H1 (cell line): ENCODE measurements around the gene DOCK1. TPM values are rescaled to one million over a fixed set of nuclear protein-coding genes. Genes with fewer than 3 reads are reported as not detected.

Source experiments
- CTCF ChIA-PET: fragments of 300-600 bp; sonication (Branson Sonifier 250); formaldehyde crosslinking; loops from one replicate; lab custom pipeline; 2021; ENCODE audit not compliant: partially characterized antibody; lab: Charles Lee
- POLR2A ChIA-PET: fragments of 300-600 bp; sonication (Branson Sonifier 250); formaldehyde crosslinking; loops from one replicate; lab custom pipeline; 2021; ENCODE audit warnings: inconsistent platforms; ENCODE audit not compliant: partially characterized antibody; lab: Charles Lee
- DNase-seq, 2 experiments: peaks; one replicate each; pipeline versions ENCODE4 v3.0.0 to v3.0.0-alpha.2; 2010 to 2022; ENCODE audit warnings: low spot score in 2 of 2, low read depth in 1 of 2, mixed read lengths in 1 of 2
- FAIRE-seq: peaks from 2 replicates; lab custom pipeline; 2011; peaks lifted over from hg19 to GRCh38; lab: Jason Lieb, UNC
- H2AFZ ChIP-seq: 2 replicates; pipeline ENCODE4 v1.8.1; 2012; ENCODE audit warnings: low read length, inconsistent platforms
- H2AK5ac ChIP-seq: 2 replicates; pipeline ENCODE4 v1.6.1; 2013; ENCODE audit warnings: low read depth, low read length
- H2BK120ac ChIP-seq: replicated peaks from 2 replicates; pipeline ENCODE3; 2013; ENCODE audit warnings: low read depth, low read length, inconsistent platforms
- H2BK12ac ChIP-seq: 2 replicates; pipeline ENCODE4 v1.6.1; 2013; ENCODE audit warnings: low read depth, low read length
- H2BK15ac ChIP-seq: 2 replicates; pipeline ENCODE4 v1.6.1; 2013; ENCODE audit warnings: low read length
- H2BK20ac ChIP-seq: 2 replicates; pipeline ENCODE4 v1.6.1; 2013; ENCODE audit warnings: low read length
- H2BK5ac ChIP-seq: 2 replicates; pipeline ENCODE4 v1.6.1; 2013; ENCODE audit warnings: low read depth, low read length
- H3K14ac ChIP-seq: 2 replicates; pipeline ENCODE4 v1.6.1; 2013; ENCODE audit warnings: inconsistent platforms; ENCODE audit not compliant: insufficient read length
- H3K18ac ChIP-seq: 2 replicates; pipeline ENCODE4 v1.6.1; 2013; ENCODE audit warnings: low read length; ENCODE audit errors: extremely low read depth
- H3K23ac ChIP-seq: 2 replicates; pipeline ENCODE4 v1.6.1; 2013; ENCODE audit warnings: inconsistent platforms; ENCODE audit not compliant: insufficient read length
- H3K23me2 ChIP-seq: 2 replicates; pipeline ENCODE4 v1.6.1; 2013; ENCODE audit warnings: low read depth, low read length
- H3K27ac ChIP-seq: 2 replicates; pipeline ENCODE4 v1.6.1; 2011; ENCODE audit warnings: low read depth, low read length, inconsistent platforms
- H3K27me3 ChIP-seq, 4 experiments: replicated peaks in 1 of 4; 1 replicate in 1 of 4; 2 replicates in 3 of 4; pipeline versions ENCODE4 v1.6.1 to v1.8.1; 2011 to 2013; ENCODE audit warnings: low read length in 3 of 4, mild to moderate bottlenecking in 3 of 4, inconsistent platforms in 2 of 4, mixed read lengths in 2 of 4, moderate library complexity in 1 of 4; ENCODE audit not compliant: control insufficient read depth in 3 of 4, insufficient read depth in 3 of 4; ENCODE audit errors: extremely low read depth in 1 of 4
- H3K36me3 ChIP-seq, 4 experiments: 2 replicates each; pipeline versions ENCODE4 v1.6.1 to v1.8.1; 2011 to 2013; ENCODE audit warnings: mild to moderate bottlenecking in 4 of 4, low read length in 3 of 4, moderate library complexity in 2 of 4, control low read depth in 1 of 4, inconsistent platforms in 1 of 4; ENCODE audit not compliant: insufficient read depth in 4 of 4, control insufficient read depth in 2 of 4
- H3K4ac ChIP-seq: replicated peaks from 2 replicates; pipeline ENCODE3; 2013; ENCODE audit warnings: low read length, low read depth, mixed read lengths, inconsistent platforms; ENCODE audit not compliant: insufficient read length
- H3K4me1 ChIP-seq, 4 experiments: replicated peaks in 1 of 4; 1 replicate in 1 of 4; 2 replicates in 3 of 4; pipeline versions ENCODE4 v1.6.1 to v1.8.1; 2011 to 2013; ENCODE audit warnings: low read length in 3 of 4, inconsistent platforms in 2 of 4, mixed read lengths in 1 of 4; ENCODE audit not compliant: insufficient read depth in 4 of 4, control insufficient read depth in 3 of 4
- H3K4me2 ChIP-seq, 2 experiments: 2 replicates each; pipeline versions ENCODE4 v1.6.1 to v1.8.1; 2011 to 2013; ENCODE audit warnings: low read depth in 2 of 2, low read length in 2 of 2, control low read depth in 1 of 2, inconsistent platforms in 1 of 2, mild to moderate bottlenecking in 1 of 2; ENCODE audit not compliant: insufficient read depth in 1 of 2
- H3K4me3 ChIP-seq, 4 experiments: fragments of 200-600, 300-600 bp in 1 of 4; sonication (generic), shearing (Covaris generic), sonication (Bioruptor Twin) in 1 of 4; 2 replicates each; pipeline versions ENCODE4 v1.5.1 to v1.8.1; 2011 to 2016; ENCODE audit warnings: low read length in 4 of 4, low read depth in 3 of 4, control low read depth in 2 of 4, inconsistent platforms in 2 of 4, mild to moderate bottlenecking in 2 of 4, mixed read lengths in 1 of 4, moderate library complexity in 1 of 4; ENCODE audit not compliant: insufficient read depth in 2 of 4; ENCODE audit errors: extremely low read depth in 1 of 4
- H3K56ac ChIP-seq: replicated peaks from 2 replicates; pipeline ENCODE3; 2013; ENCODE audit warnings: low read depth, mild to moderate bottlenecking, mixed read lengths, low read length, inconsistent platforms; ENCODE audit not compliant: insufficient read length
- H3K79me1 ChIP-seq: 2 replicates; pipeline ENCODE4 v1.6.1; 2013; ENCODE audit warnings: low read depth, low read length, control low read depth
- H3K79me2 ChIP-seq, 2 experiments: 2 replicates each; pipeline versions ENCODE4 v1.6.1 to v1.8.1; 2012 to 2013; ENCODE audit warnings: low read length in 2 of 2, mild to moderate bottlenecking in 2 of 2, inconsistent platforms in 1 of 2; ENCODE audit not compliant: insufficient read depth in 2 of 2, control insufficient read depth in 1 of 2
- H3K9ac ChIP-seq, 4 experiments: replicated peaks in 1 of 4; 1 replicate in 1 of 4; 2 replicates in 3 of 4; pipeline versions ENCODE4 v1.6.1 to v1.8.1; 2011 to 2013; ENCODE audit warnings: low read depth in 3 of 4, low read length in 3 of 4, control low read depth in 2 of 4, mild to moderate bottlenecking in 2 of 4, moderate library complexity in 2 of 4, inconsistent platforms in 1 of 4; ENCODE audit errors: extremely low read depth in 1 of 4
- H3K9me3 ChIP-seq, 2 experiments: 2 replicates each; pipeline versions ENCODE4 v1.6.1 to v1.8.1; 2012 to 2013; ENCODE audit warnings: mild to moderate bottlenecking in 2 of 2, moderate library complexity in 2 of 2, control low read depth in 1 of 2, inconsistent platforms in 1 of 2, low read depth in 1 of 2, low read length in 1 of 2, mixed read lengths in 1 of 2; ENCODE audit not compliant: insufficient read depth in 2 of 2
- H4K20me1 ChIP-seq, 2 experiments: replicated peaks in 1 of 2; 2 replicates each; pipeline versions ENCODE3 to v1.8.1; 2011 to 2013; ENCODE audit warnings: inconsistent platforms in 2 of 2, low read length in 2 of 2, mild to moderate bottlenecking in 1 of 2; ENCODE audit not compliant: insufficient read depth in 2 of 2, control insufficient read depth in 1 of 2
- H4K5ac ChIP-seq: 2 replicates; pipeline ENCODE4 v1.6.1; 2013; ENCODE audit warnings: low read length, low read depth, mixed read lengths, inconsistent platforms; ENCODE audit not compliant: insufficient read length
- H4K8ac ChIP-seq: 2 replicates; pipeline ENCODE4 v1.8.0; 2013; ENCODE audit warnings: mild to moderate bottlenecking, moderate library complexity, low read length, inconsistent platforms; ENCODE audit not compliant: insufficient read depth; ENCODE audit errors: extremely low read depth
- H4K91ac ChIP-seq: replicated peaks from 2 replicates; pipeline ENCODE3; 2013; ENCODE audit warnings: low read length, mixed read lengths, inconsistent platforms; ENCODE audit not compliant: insufficient read length
- CBX5 ChIP-seq: fragments of 300-800, 300-1000 bp; sonication (generic); IDR thresholded peaks from 2 replicates; pipeline ENCODE4 v1.7.1; 2016; ENCODE audit warnings: antibody characterized with exemption, low read length, low read depth
- CHD2 ChIP-seq: IDR thresholded peaks from 2 replicates; pipeline ENCODE4 v1.6.1; 2012; ENCODE audit warnings: low read length, improper control_type of control experiment
- E2F6 ChIP-seq: IDR thresholded peaks from 2 replicates; pipeline ENCODE4 v1.6.1; 2012; ENCODE audit warnings: inconsistent platforms
- JUN ChIP-seq: IDR thresholded peaks from 2 replicates; pipeline ENCODE4 v1.6.1; 2011; ENCODE audit warnings: low read depth, mild to moderate bottlenecking, improper control_type of control experiment, low read length
- KDM4A ChIP-seq: IDR thresholded peaks from one replicate; pipeline ENCODE4 v1.7.1; 2012; ENCODE audit warnings: low read depth, mild to moderate bottlenecking, moderate library complexity, low read length, inconsistent platforms; ENCODE audit not compliant: severe bottlenecking
- MAX ChIP-seq: IDR thresholded peaks from 2 replicates; pipeline ENCODE4 v1.6.1; 2012; ENCODE audit warnings: inconsistent platforms
- NANOG ChIP-seq: IDR thresholded peaks from 2 replicates; pipeline ENCODE4 v1.6.1; 2011; ENCODE audit warnings: low read length, low read depth, mild to moderate bottlenecking, inconsistent platforms; ENCODE audit not compliant: insufficient read depth, poor library complexity, severe bottlenecking
- POLR2A ChIP-seq, 2 experiments: IDR thresholded peaks; 1 replicate in 1 of 2; 2 replicates in 1 of 2; pipeline ENCODE4 v1.6.1; 2011; ENCODE audit warnings: low read depth in 2 of 2, low read length in 2 of 2, mild to moderate bottlenecking in 2 of 2; ENCODE audit errors: control extremely low read depth in 1 of 2
- TCF12 ChIP-seq: IDR thresholded peaks from 2 replicates; pipeline ENCODE4 v1.6.1; 2011; ENCODE audit warnings: low read depth, mild to moderate bottlenecking, low read length
- YY1 ChIP-seq: IDR thresholded peaks from 2 replicates; pipeline ENCODE4 v1.6.1; 2011; ENCODE audit warnings: low read depth, mild to moderate bottlenecking, low read length
- WGBS, 2 experiments: shearing (Covaris generic) in 1 of 2; methylation state at CpG; one replicate each; pipeline versions ENCODE4 v1.1.6 to v1.1.7; 2013 to 2015; ENCODE audit warnings: low lambda C conversion rate in 2 of 2, mixed read lengths in 2 of 2, inconsistent platforms in 1 of 2, low coverage in 1 of 2, missing lambda C conversion rate in 1 of 2; ENCODE audit not compliant: insufficient replicate concordance in 2 of 2, insufficient coverage in 1 of 2, insufficient read length in 1 of 2; ENCODE audit errors: extremely low coverage in 1 of 2, missing lambda C conversion rate in 1 of 2; 5-methylcytosine and 5-hydroxymethylcytosine counted together
- polyA plus RNA-seq, 7 experiments: library from polyadenylated mRNA; depleted of rRNA in 3 of 7; stranded (reverse) in 5 of 7; unstranded in 2 of 7; fragments of >200 nt in 5 of 7; fragments of 200-250 nt in 2 of 7; gene quantifications; 1 replicate in 5 of 7; 2 replicates in 1 of 7; 4 replicates in 1 of 7; pipeline versions ENCODE4 v1.2.1 to v1.2.3, GENCODE V29; 2011 to 2013; ENCODE audit warnings: missing spikeins in 2 of 7, mixed read lengths in 2 of 7
- total RNA-seq: library from RNA; stranded (reverse); fragmentation: NEBNext Ultra II Directional; extraction: Animal tissue kit (Norgen Biotek cat#: 25700); gene quantifications from 2 replicates; pipeline ENCODE4 v1.2.1, GENCODE V29; 2021

DOCK1 gene
- total and polyA plus RNA-seq, 2 of the 8 experiments (the other 6 are each of a cell fraction or from before 2014, with no cell fraction given): 11.6 to 53.0 TPM

- no peaks in the 10 kb centered on the region for H3K9me3 ChIP-seq
- no peaks in the 10 kb centered on the region; a peak in 1 of 4 replicates for H3K79me2 ChIP-seq
- H4K91ac ChIP-seq: no peak overlapping the region
- DNase-seq: no peak
- H3K9ac ChIP-seq: no peak overlapping the region
- H2BK120ac ChIP-seq: no peak overlapping the region
- ChIA-PET POLR2A (no interaction called here), CTCF (no interaction called here)
- no peak overlapping the region for H3K4me3 ChIP-seq
- H3K18ac ChIP-seq: no peak overlapping the region
- no peaks in the 10 kb centered on the region for H3K23me2 ChIP-seq
- no peak overlapping the region for H3K23ac ChIP-seq
- no peak overlapping the region for H3K14ac ChIP-seq
- no peak overlapping the region for H4K8ac ChIP-seq
- H3K4ac ChIP-seq: no peak overlapping the region
- H4K20me1 ChIP-seq: peaks cover 5 to 6% of the 10 kb centered on the region in 2 experiments
- H3K56ac ChIP-seq: no peak overlapping the region
- no peak overlapping the region for H2BK5ac ChIP-seq
- no peak overlapping the region for H2BK15ac ChIP-seq
- H3K27ac ChIP-seq: no peak overlapping the region
- no peak overlapping the region for H4K5ac ChIP-seq
- FAIRE-seq: no peak
- no peak overlapping the region for H2AK5ac ChIP-seq
- 0 out of 7 replicates have a peak, but pooled peaks cover 0 to 2% (median 0%) of the 10 kb centered on the region in 4 experiments for H3K4me1 ChIP-seq
- H2BK12ac ChIP-seq: no peak overlapping the region
- H3K36me3 ChIP-seq: peaks cover 0 to 5% (median 2%) of the 10 kb centered on the region in 4 experiments; a peak in 5 of 8 replicates
- no peak overlapping the region for H2BK20ac ChIP-seq
- H2AFZ ChIP-seq: no peak overlapping the region
- no peak overlapping the region for H3K4me2 ChIP-seq
- peaks cover 5% of the 10 kb centered on the region for H3K79me1 ChIP-seq
- WGBS, 2 experiments: 98% methylated on average over 11 of the region's 11 CpGs; no CpG with 5 or more reads in 1 of the 2 experiments
- H3K27me3 ChIP-seq: no peaks in the 10 kb centered on the region
- TF ChIP-seq TCF12 (no peak), MAX (no peak), NANOG (no peak), POLR2A (IDR thresholded peaks at IDR 0.05; ENCODE audit: control extremely low read depth in 1 of 2, low read depth in 2 of 2, low read length in 2 of 2) (no peak), CHD2 (no peak), JUN (no peak), E2F6 (no peak), KDM4A (no peak), YY1 (no peak), CBX5 (no peak)
These were observed 101.2 kb downstream of the DOCK1 start for GRCh38 chr10:127006453-127006852.
